Suppressor macrophage (primary cell): ENCODE data around the gene FBLN2.

Source experiments
- DNase-seq, 4 experiments: peaks; one replicate each; pipeline ENCODE4 v3.0.0-alpha.2; 2020 to 2022

The FBLN2 gene

DNA sequence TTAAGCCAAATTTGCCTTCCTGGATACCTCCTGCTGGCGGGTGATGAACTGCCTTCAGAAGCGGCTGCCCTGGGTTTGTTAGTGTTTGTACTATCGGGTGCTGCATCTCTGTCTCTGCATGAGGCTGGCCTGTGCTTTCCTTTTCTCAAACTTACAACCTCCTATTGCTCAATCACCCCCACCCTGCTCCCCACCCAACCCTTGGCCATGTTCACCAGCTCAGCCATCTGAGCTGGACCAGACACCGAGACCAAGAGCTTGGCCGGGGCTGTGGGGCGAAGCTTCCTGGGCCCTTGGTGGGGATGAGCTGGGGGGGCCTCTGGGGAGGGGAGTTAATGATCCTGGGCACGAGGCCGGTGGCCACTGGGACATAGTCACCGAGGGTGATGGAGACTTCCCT is 16.8 kb upstream of the FBLN2 start:
- DNase-seq, result no peak

DNA sequence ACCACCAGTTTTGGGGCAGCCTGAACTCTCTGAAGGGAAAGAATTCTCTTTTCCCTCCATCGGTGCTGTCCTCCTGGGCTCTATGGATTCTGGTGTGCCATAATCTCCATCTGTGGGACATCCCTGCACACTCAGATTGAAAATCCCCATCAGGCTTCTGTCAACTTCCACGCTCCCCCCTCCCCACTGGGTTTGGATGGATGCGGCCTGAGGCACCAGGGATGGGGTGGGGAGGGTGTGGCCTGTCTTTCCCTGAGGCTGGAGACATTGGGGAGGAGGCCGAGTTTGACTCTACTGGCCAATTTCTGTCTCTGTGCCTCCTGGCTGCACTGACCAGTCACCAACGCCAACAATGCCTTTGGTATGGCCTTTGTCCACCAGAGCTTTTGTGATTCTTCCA is 16.3 kb upstream of the FBLN2 start:
- DNase-seq, result no peak

DNA sequence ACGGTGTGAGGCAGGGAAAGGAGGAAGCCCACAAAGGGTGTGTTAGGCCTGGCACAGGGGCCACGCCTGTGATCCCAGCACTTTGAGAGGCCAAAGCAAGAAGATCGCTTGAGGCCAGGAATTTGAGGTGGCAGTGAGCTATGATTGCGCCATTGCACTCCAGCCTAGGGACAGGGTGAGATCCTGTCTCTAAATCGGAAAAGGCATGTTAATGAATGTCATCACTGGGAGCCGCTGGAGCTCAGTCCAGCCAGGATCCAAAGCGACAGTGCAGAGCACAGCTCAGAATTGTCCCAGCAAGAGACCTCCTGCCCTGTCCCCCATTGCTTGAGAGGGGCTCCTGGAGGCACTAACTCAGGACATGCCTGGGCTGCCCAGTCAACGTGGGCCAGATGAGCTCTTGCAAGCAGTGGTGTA is 15.0 kb upstream of the FBLN2 start:
- DNase-seq, result no peak

DNA sequence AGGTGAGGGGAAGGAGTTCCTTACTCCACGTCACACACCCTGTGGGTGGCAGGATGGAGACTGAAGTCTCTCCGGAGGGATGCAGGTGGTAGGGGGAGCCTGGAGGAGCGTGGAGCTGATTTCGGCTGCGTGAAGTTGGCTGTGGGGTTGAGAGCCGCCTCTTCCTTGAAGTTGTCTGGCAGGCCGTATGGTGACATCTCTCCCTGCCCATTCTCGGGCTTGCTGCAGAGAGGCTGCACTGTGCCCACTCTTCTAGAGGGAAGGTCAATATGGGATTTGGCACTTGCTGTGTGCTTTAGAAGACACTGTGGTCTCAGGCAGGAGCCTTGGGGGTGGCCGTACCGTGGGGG is 13.4 kb upstream of the FBLN2 start:
- DNase-seq, result no peak

GRCh38 chr3:13535905-13536304 is 13.0 kb upstream of the FBLN2 start:
- no peak for DNase-seq

GRCh38 chr3:13536432-13536831 is 12.5 kb upstream of the FBLN2 start:
- no peak for DNase-seq

DNA sequence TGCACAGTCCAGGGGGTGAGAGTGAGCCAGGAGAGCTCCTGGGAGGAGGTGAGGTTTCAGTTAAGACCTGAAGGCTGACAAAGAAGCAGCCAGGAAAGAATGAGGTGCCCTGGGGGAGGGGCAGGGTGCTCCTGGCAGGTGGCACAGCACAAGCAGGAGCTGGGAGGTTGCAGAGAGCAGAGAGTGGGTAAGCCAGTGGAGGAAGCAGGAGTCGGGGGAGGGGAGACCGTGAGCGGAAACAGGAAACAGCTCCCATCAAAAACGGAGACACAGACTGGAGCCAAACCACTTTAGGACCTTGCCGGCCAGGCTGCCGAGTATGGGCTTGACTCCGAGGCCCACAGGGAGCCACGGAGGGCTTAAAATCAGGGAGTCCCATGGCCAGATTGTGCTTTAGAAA is 12.1 kb upstream of the FBLN2 start:
- DNase-seq, result no peak

DNA sequence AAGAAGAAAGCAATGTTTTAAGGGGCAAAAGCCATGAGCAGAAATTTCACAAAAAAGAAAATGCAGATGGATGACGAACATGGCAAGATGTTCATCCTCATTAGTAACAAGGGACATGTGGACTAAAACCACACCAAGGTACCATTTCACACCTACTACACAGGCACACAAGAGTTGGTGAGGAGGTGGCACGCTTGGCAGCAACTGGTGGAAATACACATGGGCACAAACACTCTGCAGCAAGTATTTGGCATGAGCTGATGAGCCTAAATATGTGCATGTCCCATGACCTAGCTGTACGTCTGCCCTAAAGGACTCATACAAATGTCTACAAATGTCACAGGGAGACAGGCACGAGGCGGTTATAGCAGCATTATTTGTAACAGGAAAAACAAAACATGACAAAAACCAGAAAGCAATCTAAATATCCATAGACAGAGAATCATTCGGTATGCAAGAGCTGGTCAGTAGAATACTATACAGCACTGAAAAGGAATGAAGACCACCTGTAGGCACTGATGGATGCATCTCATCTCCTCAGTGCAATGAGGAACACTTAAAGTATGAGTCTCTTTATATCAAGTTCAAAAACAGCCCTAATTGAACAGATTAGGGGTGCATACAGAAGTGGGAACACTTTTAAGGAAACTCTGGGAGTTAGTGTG is 11.5 kb upstream of the FBLN2 start:
- no peak for DNase-seq

DNA sequence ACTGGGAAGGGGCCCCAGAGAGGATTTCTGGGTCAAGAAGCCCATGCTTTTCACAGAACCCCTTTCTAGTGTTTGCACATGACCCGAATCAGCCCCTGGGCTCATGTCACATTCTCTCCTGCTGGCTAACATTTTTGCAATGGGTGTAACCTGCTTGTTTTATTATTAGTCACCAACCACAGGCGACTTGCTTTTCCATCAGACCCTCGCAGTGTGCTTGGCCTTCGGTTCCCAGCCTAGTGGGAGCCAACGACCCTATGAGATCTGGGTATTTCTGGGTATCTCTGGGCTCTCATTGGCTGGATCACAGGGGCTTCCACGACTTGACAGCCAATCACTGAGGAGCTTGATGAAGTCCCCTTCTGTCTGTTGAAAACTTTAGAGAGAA is 11.0 kb upstream of the FBLN2 start:
- DNase-seq, result no peak

DNA sequence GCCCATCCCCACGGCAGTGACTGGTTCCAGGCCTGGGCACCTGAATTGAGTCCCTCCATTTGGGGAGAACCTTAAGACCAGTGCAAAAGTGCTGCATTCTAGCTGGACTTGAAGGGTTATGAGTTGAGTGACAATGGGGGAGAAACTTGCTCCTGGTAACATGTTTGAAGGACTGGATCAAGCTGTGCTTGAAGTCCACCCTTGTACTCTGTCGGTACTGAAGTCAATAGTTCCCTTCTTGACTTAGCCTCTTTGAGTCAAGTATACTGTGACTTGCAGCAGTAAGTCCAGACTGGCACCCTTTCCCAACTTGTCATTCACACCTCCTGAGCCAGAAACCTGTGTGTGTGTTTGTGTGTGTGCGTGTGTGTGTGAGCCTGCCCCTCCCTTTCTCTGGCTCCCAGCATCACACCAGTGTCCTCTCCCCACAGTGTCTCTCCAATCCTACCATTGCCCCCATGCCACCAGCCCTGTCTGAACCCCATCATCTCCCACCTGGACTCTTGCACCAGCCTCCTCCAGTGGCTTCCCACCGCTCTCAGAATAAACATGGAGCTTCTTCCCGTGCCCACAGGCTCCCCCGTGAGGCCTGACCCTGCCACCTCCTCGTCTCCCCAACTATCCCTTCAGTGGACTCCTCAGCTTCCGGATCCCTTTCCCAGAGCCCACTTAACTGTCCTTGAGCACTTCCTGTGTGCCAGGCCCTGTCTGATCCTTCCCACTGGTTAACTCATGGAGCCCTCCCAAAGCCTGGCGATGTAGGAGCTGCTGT is 10.2 kb upstream of the FBLN2 start:
- no peak for DNase-seq

DNA sequence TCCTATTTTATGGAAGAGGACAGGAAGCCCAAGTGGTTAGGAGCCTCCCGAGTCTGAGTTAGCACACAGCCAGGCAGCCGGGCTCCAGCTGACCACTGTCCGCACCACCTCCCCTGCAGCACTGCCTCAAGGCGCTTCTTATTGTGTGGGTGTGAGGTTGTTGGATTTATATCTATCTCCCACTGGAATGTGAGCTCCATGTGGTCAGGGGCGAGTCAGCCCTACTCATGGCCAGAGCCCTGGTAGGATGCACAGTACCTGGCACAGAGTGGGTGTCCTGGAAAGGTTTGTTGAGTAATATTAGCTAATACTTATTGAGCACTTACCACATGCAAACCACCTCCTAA is 9.7 kb upstream of the FBLN2 start:
- no peak for DNase-seq

DNA sequence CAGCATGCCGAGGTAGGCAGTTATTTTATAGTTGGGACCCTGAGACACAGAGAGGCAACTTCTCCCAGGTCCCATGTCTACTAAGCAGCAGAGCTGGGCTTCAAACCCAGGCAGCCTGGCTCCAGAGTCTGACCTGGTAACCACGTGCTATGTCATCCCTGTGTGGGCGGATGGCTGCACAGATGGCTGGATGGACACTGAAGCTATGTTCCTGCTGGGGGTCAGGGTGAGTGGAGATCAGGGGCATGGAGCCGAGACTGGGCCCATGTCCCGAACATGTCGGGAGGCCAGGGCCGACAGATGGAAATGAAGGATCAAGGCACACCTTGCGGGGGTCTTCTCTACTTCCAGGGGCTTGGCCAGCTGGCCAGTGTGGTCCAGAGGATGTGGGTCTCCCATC is 9.3 kb upstream of the FBLN2 start:
- DNase-seq, result peak in 2 of 4 experiments; percentile 8 to 20

- DNase-seq, result no peak
Observed at GRCh38 chr3:13540297-13540995, 8.5 kb upstream of the FBLN2 start.

DNA sequence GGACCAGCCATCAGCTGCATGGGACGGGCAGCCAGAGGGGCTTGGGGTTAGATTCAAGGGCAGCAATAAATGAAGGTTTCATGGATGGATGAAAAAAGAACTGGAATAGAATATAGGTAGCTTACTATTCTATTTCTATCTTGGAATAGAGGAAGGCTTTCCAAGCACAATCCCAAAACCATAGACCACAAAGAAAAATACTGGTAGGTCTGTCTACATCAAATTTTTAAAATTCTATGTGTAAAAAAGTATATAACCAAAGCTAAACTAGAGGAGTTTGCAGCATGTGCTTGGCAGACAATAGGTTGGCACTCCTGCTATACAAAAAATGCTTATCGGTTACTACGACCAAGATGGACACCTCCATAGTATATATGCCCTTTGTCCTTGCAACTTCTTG is 7.2 kb upstream of the FBLN2 start:
- no peak for DNase-seq

DNA sequence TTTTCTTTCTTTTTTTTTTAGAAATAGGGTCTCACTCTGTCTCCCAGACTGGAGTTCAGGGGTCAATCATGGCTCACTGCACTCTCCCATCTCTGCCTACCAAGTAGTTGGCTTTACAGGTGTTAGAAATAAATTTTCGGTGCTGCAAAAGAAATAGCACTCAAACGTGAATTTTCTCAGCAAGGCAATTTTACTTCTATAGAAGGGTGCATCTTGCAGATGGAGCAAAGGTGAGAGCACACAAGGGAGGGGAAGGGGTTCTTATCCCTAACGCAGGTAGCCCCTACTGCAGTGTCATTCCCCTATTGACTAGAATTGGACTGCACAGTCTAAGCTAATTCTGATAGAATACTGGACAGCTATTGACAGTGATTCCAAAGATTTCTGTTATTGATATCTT is 6.8 kb upstream of the FBLN2 start:
- no peak for DNase-seq

DNA sequence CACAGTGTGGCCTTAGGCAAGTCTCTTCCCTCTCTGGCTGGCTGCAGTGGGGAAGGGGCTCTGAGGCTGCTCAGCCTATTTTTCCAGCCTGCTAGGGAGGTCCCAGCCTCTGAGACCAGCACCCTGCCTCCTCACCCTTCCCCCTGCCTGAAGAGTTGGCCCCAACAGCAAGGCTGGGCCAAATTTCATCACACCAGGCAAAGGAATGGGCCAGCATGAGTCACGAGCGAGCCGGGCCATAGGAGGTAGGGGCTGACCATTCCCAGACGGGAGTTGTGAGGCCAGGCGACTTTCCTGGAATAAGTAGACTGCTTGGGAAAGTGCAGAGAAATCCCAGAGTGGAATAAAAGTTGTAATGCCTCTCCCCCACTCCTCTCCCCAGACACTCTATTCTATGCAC is 5.7 kb upstream of the FBLN2 start:
- DNase-seq, result no peak

- DNase-seq, result no peak
Observed at GRCh38 chr3:13544293-13544831, 4.6 kb upstream of the FBLN2 start.

- DNase-seq, result no peak
Observed at GRCh38 chr3:13544951-13545651, 3.8 kb upstream of the FBLN2 start.

- no peak for DNase-seq
Observed at GRCh38 chr3:13545952-13546454, 2.9 kb upstream of the FBLN2 start.

DNA sequence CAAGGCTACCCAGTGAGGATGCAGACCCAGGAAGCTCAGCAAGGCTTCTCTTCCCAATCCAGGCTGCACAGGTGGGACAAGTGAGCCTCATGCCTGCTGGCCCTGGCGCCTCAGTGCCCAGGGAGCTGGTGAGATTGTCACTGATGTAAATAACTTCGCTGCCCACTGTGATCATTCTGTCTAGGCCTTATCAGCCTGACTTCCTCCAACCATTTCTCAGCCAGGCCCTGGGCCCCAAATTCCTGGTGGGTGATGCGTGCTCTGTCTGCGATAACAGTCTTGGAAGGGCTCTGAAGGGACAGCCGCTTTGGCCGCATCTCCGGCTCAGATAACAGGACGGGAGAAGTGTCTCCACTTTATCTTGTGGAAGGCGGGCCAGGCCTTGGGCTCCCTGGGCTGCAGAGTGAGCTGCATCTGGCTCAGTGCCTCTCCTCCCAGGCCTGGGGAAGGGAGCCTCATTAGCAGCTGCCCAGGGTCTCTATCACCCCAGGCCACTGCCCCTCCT is 2.2 kb upstream of the FBLN2 start:
- no peak for DNase-seq

DNA sequence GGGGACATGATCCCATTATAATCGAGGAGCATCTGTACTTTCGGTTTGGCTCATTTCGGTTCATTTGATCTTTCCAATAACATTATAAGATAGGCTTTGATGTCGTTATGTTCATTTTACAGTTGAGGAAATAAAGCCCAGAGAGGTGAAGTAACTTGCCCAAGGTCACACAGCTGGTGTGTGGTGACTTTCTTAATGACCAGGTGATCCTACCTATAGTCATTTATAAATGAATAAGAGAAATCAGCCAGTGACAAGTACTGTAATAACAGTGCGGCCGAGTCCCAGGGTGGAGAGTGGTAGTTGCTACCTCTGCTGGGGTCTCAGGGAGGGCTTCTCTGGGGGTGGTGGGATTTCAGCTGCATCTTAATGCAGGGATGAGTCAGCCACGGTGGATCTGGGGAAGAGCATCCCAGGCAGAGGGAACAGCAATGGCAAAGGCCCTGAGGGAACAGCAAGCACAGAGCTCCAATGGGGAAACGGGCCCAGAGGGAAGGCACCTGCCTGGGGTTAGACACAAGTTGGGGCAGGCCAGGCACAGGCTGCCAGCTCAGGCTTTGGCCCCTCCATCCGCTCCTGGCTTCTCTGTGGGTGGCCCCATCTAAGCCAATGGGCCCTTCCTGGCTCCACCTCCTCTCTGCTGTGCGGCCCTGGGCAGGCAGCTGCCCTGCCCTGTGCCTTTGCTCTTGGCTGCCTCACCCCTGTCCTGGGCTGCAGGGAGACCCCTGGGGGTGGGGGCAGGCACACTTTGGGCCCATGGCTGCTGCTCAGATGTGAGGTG is 1.1 kb upstream of the FBLN2 start:
- no peak for DNase-seq
